ENCODE data around the gene ITGA1. TPM values are rescaled to one million over a fixed set of nuclear protein-coding genes. Genes with fewer than 3 reads are reported as not detected.
A peak's percentile ranks its signal among the peaks of the same experiment; 100 is the strongest.

ITGA1 gene
- total and polyA plus RNA-seq, 2 donors (not counting 1 experiment from before 2014, with no cell fraction given), result 12.6 to 115 TPM

DNA sequence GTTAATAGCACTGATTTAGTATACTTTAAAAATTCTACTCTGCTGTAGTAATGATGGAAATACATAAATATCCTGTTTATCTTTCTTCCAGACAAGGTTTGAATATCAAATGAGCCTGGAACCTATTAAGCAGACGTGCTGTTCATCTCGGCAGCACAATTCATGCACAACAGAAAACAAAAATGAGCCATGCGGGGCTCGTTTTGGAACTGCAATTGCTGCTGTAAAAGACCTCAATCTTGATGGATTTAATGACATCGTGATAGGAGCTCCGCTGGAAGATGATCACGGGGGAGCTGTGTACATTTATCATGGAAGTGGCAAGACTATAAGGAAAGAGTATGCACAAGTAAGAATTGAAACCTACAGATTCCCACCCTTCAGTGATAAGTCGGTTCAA lies 122.4 kb downstream of the ITGA1 start:
- Histone ChIP-seq H3K4me2 (ENCODE audit: extremely low read depth, insufficient read depth, low read length) (peak overlapping the region; percentile 35), H3K4me1 (ENCODE audit: control insufficient read depth, extremely low read depth, insufficient read depth, low read length) (no peaks in the 10 kb centered on the region), H3K27ac (ENCODE audit: insufficient read depth, low read length) (no peak overlapping the region), H3K36me3 (ENCODE audit: control insufficient read depth, insufficient read depth, low read length) (no peaks in the 10 kb centered on the region), H3K79me2 (ENCODE audit: control insufficient read depth, insufficient read depth, low read length) (no peaks in the 10 kb centered on the region), H2AFZ (ENCODE audit: low read length) (peak overlapping the region; percentile 33), H4K20me1 (ENCODE audit: control insufficient read depth, extremely low read depth, insufficient read depth, low read length) (no peaks in the 10 kb centered on the region), H3K9me3 (ENCODE audit: control insufficient read depth, insufficient read depth, low read depth, low read length) (no peaks in the 10 kb centered on the region), H3K9ac (ENCODE audit: insufficient read depth, low read length) (no peak overlapping the region), H3K27me3 (ENCODE audit: control insufficient read depth, insufficient read depth, low read length) (no peaks in the 10 kb centered on the region), H3K4me3 (replicated peaks in 1 of 4; ENCODE audit: control extremely low read depth in 1 of 4, insufficient read depth in 1 of 4, low read depth in 3 of 4, low read length in 4 of 4) (no peak overlapping the region)
- DNase-seq (ENCODE audit: low read depth in 2 of 2), result no peak
- TF ChIP-seq, protein P1, sequence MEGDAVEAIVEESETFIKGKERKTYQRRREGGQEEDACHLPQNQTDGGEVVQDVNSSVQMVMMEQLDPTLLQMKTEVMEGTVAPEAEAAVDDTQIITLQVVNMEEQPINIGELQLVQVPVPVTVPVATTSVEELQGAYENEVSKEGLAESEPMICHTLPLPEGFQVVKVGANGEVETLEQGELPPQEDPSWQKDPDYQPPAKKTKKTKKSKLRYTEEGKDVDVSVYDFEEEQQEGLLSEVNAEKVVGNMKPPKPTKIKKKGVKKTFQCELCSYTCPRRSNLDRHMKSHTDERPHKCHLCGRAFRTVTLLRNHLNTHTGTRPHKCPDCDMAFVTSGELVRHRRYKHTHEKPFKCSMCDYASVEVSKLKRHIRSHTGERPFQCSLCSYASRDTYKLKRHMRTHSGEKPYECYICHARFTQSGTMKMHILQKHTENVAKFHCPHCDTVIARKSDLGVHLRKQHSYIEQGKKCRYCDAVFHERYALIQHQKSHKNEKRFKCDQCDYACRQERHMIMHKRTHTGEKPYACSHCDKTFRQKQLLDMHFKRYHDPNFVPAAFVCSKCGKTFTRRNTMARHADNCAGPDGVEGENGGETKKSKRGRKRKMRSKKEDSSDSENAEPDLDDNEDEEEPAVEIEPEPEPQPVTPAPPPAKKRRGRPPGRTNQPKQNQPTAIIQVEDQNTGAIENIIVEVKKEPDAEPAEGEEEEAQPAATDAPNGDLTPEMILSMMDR (conservative IDR thresholded peaks at IDR 0.05 in 1 of 2, IDR thresholded peaks at IDR 0.05 in 1 of 2; ENCODE audit: low read depth in 1 of 2, low read length in 2 of 2), result no peak
- no peak for TF ChIP-seq EZH2 (IDR thresholded peaks at IDR 0.05; ENCODE audit: low read length, missing control alignments)

DNA sequence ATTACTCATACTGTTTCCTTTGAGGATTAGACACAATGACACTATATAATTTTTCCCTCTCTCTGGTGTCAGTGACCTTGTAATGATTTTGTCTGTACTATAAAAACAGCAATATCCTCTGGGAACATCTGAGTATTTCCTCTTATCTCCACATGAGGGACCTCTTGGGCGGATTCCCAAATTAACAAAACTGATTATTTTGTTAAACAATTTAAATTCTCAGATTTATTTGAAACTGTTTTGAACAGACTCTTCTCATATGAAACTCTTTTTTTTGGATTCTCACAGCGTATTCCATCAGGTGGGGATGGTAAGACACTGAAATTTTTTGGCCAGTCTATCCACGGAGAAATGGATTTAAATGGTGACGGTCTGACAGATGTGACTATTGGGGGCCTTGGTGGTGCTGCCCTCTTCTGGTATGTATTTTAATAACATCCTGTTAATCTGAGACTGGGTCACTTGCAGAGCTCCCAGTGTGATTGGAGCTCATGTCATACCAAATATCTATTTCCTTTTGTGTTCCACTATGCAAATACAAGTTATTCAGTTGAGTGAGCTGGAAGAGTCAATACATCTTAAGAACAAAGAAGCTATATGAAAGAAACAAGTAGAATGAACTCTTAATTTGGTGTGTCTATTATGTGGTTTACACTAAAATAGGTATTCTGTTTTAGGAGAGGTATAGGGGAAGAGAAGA lies 127.6 kb downstream of the ITGA1 start:
- H3K36me3 ChIP-seq (ENCODE audit: control insufficient read depth, insufficient read depth, low read length), result no peaks in the 10 kb centered on the region
- no peak overlapping the region for H3K27ac ChIP-seq (ENCODE audit: insufficient read depth, low read length)
- H3K9me3 ChIP-seq (ENCODE audit: control insufficient read depth, insufficient read depth, low read depth, low read length), result no peaks in the 10 kb centered on the region
- peak overlapping the region; percentile 62 for H2AFZ ChIP-seq (ENCODE audit: low read length)
- no peaks in the 10 kb centered on the region for H3K4me1 ChIP-seq (ENCODE audit: control insufficient read depth, extremely low read depth, insufficient read depth, low read length)
- H3K27me3 ChIP-seq (ENCODE audit: control insufficient read depth, insufficient read depth, low read length), result no peaks in the 10 kb centered on the region
- H3K9ac ChIP-seq (ENCODE audit: insufficient read depth, low read length), result no peak overlapping the region
- TF ChIP-seq, protein P1 (conservative IDR thresholded peaks at IDR 0.05 in 1 of 2, IDR thresholded peaks at IDR 0.05 in 1 of 2; ENCODE audit: low read depth in 1 of 2, low read length in 2 of 2), result peak; percentile 54 to 63
- TF ChIP-seq EZH2 (IDR thresholded peaks at IDR 0.05; ENCODE audit: low read length, missing control alignments), result no peak
- peak overlapping the region in 3 of 4 experiments; percentile 51 to 72 (median 54) for H3K4me3 ChIP-seq (replicated peaks in 1 of 4; ENCODE audit: control extremely low read depth in 1 of 4, insufficient read depth in 1 of 4, low read depth in 3 of 4, low read length in 4 of 4)
- H4K20me1 ChIP-seq (ENCODE audit: control insufficient read depth, extremely low read depth, insufficient read depth, low read length), result no peaks in the 10 kb centered on the region
- no peaks in the 10 kb centered on the region for H3K79me2 ChIP-seq (ENCODE audit: control insufficient read depth, insufficient read depth, low read length)
- DNase-seq (ENCODE audit: low read depth in 2 of 2), result peak; percentile 64 to 85
- H3K4me2 ChIP-seq (ENCODE audit: extremely low read depth, insufficient read depth, low read length), result peak overlapping the region; percentile 73

DNA sequence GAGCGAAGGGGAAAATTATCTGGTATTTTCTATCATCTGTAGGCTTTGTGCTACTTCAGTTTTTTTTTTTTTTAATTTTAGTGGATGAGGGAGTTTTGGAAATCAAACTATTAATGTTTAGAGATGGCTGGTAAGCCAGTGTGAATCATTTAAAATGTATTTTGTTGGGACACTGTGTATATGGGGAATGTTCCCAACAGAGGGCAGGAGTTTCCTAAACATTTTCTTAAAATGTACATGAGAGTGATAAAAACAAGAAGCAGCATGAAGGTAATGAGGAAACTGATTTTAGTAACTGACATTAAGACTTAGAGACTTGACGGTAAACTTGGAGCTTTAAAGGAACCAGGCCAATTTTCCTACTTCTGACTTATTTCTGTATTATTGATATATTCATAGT lies 133.2 kb downstream of the ITGA1 start:
- Histone ChIP-seq H2AFZ (ENCODE audit: low read length) (no peak overlapping the region), H3K4me3 (replicated peaks in 1 of 4; ENCODE audit: control extremely low read depth in 1 of 4, insufficient read depth in 1 of 4, low read depth in 3 of 4, low read length in 4 of 4) (no peak overlapping the region), H3K9me3 (ENCODE audit: control insufficient read depth, insufficient read depth, low read depth, low read length) (no peaks in the 10 kb centered on the region), H3K27ac (ENCODE audit: insufficient read depth, low read length) (no peak overlapping the region), H3K4me1 (ENCODE audit: control insufficient read depth, extremely low read depth, insufficient read depth, low read length) (peaks cover 5% of the 10 kb centered on the region), H3K27me3 (ENCODE audit: control insufficient read depth, insufficient read depth, low read length) (no peaks in the 10 kb centered on the region), H3K79me2 (ENCODE audit: control insufficient read depth, insufficient read depth, low read length) (no peaks in the 10 kb centered on the region), H3K9ac (ENCODE audit: insufficient read depth, low read length) (no peak overlapping the region), H3K36me3 (ENCODE audit: control insufficient read depth, insufficient read depth, low read length) (no peaks in the 10 kb centered on the region), H3K4me2 (ENCODE audit: extremely low read depth, insufficient read depth, low read length) (no peak overlapping the region), H4K20me1 (ENCODE audit: control insufficient read depth, extremely low read depth, insufficient read depth, low read length) (no peaks in the 10 kb centered on the region)
- DNase-seq (ENCODE audit: low read depth in 2 of 2), result peak; percentile 9 to 43
- TF ChIP-seq EZH2 (IDR thresholded peaks at IDR 0.05; ENCODE audit: low read length, missing control alignments), result no peak
- TF ChIP-seq, protein P1 (conservative IDR thresholded peaks at IDR 0.05 in 1 of 2, IDR thresholded peaks at IDR 0.05 in 1 of 2; ENCODE audit: low read depth in 1 of 2, low read length in 2 of 2), result peak in 1 of 2 donors; percentile 20
